ENCODE results near the gene RFPL4AL1.
"Not testable (repeated sequence)": the region's sequence is repeated elsewhere in the genome, so short reads cannot be mapped to it uniquely, and the experiment has no call there.

DNA sequence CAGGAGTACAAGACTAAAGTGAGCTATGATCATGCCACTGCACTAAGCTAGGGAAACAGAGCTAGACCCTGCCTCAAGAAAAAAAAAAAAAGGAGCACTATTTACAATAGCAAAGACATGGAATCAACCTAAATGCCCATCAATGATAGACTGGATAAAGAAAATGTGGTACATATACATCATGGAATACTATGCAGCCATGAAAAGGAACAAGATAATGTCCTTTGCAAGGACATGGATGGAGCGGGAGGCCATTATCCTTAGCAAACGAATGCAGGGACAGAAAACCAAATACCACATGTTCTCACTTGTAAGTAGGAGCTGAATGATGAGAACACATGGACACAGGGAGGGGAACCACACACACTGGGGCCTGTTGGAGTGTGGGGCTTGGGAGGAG is 38.5 kb upstream of the RFPL4AL1 start:
- TF ChIP-seq CTCF, POLR2A (IDR thresholded peaks at IDR 0.05): not testable (repeated sequence)

Measured in adrenal gland (tissue), 5 donors.